ENCODE measurements around the gene LGR4.
"Not testable (repeated sequence)": the region's sequence is repeated elsewhere in the genome, so short reads cannot be mapped to it uniquely, and the experiment has no call there.

The LGR4 gene

DNA sequence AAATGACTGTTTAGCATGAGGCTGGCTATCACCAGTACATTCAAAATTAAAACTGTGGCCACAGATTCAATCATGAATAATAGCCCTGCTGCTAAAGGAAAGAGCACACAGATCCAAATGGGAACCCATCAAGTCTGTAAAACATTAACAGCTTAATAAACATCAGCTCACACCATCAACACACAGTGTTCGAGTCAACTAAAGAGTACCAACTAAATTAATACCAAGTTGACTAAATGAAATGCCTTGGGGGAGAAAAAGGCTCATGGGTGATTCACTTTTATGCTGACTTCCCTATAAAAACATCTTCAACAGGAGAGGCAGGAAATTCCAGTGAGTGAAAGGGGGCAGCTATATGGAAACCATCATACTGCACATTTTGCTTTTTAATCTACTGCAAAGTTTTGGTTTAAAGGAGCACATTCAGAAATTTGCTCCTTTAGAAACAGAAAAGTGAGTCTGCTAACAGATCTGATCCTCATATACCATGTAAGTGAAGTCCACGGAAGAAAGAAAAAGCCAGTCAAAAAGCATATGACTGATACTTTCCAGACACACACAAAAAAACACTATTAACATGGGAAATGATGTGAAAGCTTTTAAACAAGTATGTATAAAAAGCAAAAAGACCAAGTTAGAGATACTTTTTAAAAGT, 16.3 kb downstream of the LGR4 start:
- DNase-seq, result no peak

DNA sequence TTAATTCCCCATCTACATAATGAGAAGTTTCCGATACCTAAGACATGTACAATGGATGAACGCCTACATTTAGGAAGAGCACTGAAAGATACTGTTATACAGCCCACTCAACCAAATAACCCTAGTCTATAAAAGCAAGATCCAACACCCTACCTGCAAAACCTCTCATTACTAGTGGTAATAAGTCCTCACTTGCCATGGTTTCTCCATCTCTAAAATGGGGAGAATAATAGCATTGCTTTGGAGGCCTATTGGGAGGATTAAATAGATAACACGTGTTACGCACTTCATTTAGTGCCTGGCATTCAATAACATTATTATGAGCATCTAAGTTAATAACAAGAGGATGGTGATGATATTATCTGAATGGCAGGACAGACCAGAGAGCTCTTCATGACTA, 16.9 kb downstream of the LGR4 start:
- DNase-seq, result no peak

DNA sequence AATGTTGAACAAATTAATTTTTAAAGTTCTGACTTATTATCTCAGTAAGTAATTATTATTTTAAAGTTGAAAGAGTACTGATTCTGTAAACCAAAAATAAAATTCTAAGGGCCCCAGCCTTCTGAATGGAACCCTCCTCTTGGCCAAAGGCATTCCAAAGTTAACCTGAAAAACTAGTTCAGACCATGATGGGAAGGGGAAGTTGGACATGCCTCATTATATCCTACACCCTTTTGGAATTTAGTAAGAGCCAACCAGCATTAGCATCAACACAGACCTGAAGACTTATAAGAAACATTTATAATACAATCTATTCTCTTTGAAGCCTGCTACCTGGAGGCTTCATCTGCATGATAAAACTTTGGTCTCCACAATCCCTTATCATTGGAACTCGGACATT, 18.9 kb downstream of the LGR4 start:
- no peak for DNase-seq

DNA sequence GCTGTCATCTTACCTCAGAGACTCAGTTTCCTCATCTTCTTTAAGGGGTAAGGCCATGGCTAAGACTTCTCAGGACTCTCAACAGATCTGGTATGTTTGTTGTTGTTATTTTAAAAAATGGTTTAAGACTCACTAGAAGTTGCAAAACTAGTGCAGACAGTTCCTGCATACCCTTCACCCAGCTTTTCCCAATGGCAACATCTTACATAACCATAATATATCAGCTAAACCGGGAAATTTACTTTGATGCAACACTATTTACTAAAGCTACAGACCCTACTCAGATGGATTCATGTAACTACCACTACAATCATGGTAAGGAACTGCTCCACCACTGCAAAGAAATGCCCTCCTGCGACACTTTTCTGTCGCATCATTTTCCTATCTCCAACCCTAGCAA, 20.4 kb downstream of the LGR4 start:
- no peak for DNase-seq

DNA sequence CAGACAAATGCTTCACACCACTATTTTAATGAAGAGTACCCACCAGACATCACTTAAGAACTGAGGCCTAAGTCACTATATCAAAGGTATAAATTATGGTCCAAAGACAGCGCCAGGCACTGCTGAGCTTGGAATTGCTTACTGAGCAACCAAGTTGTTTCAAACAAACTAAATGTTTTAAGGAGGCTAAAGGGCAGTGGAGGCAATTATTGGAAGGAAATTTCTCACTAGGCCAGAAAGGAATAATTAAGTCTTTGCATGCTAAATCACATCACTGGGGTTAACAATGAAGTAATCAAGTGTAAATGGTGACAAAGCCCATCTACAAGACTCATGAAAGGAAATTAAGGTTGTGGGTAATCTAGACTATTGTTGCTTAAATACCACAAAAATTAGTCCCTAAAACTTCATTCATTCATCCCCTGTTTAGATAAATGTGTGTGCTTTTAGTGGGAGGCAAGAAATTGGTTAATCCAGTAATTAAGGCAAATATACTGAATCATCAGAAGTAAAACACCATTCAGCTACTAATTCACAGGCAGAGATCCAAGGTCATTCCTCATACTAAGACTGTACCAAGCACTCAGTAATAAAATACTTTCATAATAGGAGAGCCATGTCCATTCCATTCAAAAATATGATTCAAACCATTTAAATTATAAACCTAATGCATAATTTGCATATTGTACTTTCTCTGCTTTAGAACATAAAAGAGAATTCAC, 21.2 kb downstream of the LGR4 start:
- DNase-seq, result no peak

DNA sequence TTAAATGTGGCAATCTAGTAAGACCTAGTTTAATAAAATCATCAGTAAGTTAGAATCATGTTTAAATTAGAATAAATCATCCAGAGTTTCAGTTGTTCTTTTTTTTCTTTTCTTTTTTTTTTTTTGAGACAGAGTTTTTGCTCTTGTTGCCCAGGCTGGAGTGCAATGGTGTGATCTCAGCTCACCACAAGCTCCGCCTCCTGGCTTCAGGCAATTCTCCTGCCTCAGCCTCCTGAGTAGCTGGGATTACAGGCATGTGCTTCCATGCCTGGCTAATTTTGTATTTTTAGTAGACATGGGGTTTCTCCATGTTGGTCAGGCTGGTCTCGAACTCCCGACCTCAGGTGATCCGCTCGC, 24.4 kb downstream of the LGR4 start:
- not testable (repeated sequence) for DNase-seq

DNA sequence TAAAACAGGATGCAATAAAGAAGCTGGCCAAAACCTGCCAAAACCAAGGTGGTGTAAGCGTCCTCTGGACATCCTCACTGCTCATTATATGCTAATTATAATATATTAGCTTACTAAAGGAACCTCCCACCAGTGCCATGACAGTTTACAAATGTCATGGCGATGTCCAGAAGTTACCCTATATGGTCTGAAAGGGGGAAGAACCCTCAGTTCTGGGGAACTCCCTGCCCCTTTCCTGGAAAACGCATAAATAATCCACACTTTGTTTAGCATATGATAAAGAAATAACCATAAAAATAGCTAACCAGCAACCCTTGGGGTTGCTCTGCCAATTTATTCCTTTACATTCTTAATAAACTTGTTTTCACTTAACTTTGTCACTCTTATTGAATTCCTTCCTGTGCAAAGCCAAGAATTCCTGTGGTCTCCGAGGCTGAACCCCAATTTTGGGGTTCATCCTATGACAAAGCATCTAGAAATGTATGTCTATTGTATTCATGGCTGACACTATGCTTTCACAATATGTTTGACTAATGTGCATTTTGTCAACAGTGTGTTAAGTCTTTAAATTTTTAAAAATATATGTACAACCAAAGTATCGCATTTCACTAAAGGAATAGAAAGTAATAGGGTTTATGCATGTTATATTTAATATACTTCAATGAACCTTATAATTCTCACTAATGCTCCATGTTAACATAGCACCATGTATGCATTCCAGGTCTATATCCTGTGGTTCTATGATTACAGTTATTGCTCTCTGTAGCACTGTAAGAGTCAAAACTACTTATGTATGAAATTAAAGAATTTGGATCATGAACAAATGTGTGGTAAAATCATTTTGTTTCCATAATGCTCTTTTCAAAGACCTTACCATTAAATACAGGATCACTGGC, 25.1 kb downstream of the LGR4 start:
- no peak for DNase-seq

DNA sequence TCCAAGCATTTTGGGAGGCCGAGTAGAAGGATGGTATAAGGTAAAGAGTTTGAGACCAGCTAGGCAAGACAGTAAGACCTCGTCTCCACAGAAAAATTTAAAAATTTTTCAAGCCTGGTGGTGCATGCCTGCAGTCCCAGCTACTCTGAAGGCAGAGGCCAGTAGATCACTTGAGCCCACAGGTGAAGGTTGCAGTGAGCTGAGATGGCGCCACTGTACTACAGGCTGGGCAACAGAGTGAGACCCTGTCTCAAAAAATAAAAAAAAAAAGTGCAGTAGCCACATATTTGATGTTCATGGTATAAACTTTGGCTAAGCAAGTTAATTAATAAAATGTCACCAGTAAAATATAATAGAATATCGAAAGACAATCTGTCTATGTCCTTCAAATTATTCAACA, 27.0 kb downstream of the LGR4 start:
- no peak for DNase-seq

DNA sequence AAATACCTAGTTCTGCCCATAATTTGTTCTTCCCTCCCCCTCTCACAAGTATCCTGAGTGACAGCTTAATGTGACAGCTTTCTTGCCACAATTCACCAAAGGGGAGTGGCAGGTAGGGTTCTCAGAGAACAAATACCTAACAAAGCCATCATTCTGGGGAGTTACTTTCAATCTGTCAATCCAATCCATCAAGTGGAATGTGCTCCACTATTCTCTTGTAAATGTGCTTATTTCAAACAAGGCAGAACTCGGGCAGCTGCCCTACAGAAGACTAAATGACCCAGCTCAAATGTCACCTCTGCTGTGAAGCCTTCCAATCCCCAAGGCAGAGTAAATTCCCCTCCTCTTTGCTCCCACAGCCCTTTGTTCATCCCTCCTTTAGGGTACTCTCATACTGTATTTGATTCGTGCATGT, 27.8 kb downstream of the LGR4 start:
- DNase-seq, result peak; percentile 47

DNA sequence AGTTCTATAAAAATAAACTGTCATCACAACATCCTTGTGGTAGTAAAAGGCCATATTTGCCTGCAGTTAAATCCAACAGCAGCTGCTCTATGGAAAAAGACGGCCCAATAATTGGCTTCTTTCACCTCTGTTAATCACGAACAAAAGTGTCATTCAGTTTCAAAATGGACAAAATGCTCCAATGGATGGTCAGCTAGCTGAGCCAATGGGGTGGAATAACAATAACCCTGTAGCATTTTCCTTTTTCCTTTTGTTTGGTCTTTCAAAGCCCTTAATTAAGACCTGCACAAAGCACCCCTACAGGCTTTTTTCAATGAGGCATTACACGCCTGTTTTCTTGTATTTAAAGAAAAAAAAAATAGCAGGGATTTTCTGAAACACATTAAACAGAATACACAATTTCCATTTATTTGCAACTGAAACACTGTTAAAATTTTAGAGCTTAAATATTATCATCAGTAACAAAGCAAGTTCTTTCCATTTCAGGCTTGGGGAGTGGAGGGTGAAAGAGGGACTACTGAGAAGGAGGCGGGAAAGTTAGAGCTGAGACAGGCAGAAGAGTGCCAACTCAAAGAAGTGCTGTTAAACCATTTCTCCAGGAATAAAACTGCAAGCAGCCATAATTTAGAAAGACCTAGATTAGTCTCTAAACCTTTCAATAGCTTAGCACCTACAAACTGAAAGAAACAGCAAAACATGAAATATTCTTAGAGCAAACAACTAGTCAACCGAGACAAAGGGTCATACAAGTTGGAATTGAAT, 28.7 kb downstream of the LGR4 start:
- DNase-seq, result no peak

DNA sequence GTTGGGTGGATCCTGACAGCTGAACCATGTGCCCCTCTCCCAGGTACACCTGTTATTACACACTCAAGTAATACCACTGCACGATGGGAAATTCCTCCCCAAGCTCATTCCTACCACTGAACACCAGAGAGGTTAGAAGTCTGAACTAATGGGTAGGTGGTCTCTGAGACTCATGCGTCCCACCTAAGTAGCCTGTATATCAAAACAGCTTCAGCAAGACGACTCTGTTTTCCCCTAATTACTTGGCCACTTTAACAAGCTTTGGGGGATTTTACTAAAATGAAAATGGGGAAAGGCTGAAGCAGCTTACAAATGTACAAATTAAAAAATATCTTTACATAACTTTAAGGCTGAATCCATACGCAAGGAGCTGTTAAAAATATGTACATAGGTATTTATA, 29.4 kb downstream of the LGR4 start:
- DNase-seq, result no peak

DNA sequence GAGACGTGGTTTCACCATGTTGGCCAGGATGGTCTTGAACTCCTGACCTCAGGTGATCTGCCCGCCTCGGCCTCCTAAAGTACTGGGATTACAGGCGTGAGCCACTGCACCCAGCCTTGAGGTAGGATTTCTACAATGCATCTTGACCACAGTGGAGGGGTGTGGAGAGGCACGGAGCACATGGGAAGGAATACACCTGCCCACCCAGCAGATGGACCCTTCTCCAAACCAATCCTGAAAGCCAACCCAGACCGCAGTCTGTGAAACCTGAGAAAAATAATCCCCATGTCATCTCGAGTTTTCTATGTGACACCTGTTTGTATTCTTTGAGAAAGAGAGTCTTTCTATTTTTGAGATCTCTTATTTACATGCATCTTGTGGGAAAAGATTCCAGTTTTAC, 32.5 kb downstream of the LGR4 start:
- DNase-seq, result no peak

DNA sequence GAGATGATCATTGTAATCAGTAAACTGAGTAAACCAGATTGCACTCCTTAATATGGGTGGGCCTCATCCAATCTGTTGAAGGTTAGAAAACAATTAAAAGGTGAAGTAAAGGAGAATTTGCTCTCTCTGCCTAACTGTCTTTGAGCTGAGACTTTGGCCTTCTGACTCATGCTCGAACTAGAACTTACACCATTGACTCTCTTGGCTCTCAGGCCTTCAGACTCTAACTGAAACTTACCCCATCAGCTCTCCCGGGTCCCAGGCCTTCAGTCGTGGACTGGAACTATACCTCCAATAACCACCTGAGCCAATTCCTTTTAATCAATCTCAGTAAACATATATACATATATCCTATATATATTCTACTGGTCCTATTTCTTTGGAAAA, 34.0 kb downstream of the LGR4 start:
- DNase-seq, result no peak

DNA sequence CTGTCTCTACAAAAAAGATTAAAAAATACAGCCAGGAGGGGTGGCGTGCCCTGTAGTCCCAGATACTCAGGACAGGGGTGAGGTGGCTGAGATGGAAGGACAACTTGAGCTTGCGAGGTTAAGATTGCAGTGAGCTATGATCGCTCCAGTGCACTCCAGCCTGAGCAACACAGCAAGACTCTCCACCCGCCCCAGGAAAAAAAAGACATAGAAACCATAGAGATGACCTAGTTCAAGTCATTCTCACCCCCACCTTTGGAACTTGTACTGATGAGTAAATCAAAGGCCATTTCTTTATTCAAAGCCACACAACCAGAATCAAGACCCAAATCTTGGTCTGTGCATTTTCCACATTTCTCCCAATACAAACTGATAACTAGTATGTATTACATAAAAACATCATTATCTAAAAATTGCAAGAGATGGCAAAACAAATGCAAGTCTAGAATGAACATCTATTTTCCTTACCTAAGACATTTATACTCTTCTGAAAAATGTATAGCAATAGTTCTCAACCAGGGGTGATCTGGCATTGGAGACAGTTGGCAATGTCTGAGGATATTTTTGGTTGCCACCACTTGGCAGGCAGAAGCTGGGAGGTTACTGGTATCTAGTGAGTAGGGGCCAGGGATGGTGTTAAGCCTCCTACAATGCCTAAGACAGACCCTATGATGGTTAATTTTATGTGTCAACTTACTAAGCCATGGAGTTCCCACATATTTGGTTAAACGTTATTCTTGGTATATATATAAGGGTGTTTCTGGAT, 34.6 kb downstream of the LGR4 start:
- no peak for DNase-seq

DNA sequence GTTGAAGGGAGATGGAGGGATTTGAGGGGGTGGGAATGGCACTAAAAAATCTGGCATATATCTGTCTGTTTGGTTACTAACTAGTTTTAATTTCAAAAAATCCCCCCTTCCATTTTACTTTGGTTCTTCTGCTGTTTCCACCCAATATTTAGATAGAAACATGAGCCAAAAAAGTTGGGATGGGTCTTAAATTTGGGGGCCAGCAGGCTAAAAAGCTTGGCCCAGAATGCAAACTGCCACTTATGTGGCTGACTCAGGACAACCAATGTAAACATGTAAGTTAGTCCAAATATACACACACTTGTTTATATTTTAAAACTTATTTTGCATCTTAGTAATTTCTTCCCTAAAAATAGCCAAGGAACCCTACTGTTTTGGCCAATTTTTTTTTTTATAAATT, 35.7 kb downstream of the LGR4 start:
- DNase-seq, result no peak

DNA sequence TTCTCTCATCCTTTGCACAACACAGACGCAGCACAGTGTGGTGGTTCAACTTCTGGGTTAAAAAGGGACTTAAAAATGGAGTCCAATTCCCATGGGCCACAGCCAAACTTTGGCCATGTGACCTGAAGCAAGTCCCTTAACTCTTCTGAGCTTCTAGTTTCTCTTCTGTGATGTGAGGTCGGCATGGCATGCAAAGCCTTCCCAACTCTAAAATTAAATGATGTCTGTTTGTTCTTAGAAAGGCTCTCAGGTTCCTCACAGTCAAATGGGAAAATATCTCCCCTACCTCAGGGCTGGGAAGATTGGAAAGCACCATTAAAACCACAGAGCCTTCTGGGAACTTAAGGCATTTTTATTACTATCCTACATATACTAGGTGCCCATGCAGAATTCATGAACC, 38.8 kb downstream of the LGR4 start:
- DNase-seq, result no peak

DNA sequence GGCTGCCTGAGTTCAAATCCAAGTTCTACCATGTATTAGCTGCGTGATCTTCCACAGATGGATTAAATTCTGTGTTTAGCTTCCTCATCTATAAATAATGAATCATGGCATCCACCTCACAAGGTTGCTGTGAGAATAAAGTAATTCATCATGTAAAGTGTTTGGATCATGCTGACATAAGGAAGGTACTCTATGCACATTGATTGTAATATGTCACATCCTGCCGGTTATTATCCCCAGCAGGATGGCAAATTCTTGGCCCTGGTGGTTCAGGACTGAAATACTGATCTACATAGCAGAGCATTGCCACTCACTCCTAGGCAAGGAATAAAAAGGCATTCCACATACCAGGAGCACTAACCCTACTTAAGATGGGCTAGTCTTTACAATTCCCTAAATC, 40.8 kb downstream of the LGR4 start:
- no peak for DNase-seq

DNA sequence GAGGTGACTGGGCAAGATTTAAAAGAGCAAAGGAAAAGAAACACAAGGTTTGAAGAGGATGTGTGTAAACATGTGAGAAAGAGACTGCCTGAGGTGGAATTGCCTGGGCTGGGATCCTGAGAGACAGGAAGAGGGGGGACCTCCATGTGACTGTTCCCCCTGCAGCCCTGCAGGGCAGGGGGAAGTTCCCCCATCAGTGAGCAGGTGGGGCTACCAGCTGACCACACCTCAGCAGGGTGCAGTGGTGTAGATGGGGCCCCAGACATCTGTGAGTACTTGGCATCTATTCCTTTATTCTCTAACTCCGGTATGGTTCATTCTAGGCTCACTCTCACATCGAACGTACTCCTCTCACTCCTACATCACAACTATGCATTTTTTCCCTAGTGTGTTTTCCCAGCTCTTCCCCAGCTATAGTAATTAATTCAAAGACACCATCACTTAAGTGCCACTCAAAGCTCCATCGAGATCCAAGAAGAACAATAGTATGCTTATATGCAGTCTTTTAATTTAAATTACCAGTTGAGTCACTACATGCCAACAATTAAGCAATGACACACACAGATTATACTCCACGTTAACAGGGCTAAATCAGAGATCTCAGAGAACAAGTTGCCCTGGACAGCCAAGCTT, 42.7 kb downstream of the LGR4 start:
- no peak for DNase-seq

DNA sequence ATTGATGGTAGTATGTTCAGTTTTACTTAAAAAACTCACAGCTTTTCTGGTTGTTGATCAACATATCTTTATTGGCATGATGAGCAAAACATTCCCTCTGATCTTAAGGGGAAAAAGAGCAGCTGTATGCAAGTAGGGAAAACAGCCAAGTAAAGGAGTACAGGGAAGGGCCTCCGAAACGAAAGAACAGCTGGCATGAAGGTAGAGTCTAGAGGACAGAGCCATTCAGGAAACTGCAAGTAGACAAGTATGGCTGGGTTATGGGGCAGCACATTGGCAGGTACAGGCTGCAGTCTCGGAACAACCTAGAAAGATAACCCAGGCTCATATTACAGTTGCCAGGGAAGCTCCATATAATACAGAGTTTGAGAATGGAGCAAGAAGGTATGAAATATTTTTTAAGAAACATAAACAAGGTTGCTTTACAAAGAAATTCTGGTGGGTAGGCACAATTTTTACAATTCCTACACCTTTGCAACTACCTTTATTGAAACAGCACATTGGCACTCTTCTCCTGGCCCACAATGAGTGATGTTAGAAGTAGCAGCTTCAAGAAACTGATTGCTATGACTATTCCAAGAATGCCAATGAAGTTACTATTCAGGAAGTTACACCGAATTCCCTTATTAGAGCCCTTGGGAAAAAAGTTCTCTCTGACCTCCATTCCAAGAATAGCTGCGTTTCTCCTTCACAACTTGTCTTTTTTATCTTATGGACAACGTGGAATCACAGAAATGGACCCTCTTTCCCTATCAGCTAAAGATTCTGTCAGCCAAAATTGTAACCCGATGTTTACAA, 45.2 kb downstream of the LGR4 start:
- DNase-seq, result no peak

DNA sequence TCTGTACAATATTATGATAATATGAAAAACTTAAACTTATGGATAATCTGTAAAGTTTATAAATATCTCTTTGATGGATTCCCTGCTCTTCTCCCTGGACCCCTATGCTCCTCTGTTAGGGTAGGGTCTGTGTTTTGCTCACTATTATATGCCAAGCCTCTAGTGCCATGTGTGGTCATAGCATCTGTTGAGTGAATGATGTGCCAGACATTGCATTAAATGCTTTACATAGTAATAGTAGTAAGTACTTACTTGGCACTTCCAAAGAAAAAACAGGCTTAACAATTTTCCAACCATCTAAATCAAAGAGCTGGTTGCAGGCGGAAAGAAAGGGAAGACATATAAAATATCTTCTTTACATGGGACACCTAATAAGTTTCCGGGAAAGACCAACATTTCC, 46.8 kb downstream of the LGR4 start:
- DNase-seq, result no peak

DNA sequence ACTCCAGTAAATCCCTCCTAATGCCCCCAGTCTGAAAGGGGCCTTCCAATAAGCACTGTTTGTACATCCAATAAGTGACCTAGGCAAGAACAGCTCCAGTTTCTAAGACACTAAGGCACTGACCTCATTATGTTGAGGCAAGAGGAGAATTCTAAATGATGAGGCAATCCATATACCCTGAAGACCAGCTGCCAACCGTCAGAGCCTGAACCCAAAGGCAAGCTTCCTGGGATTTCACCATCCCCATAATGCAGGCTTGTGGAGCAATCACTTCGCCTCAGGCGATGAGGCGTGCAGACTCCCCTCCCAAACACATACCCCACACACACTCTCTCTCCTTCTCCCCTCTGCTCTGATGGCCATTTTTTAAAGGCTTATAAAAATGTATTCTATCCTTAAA, 49.5 kb downstream of the LGR4 start:
- no peak for DNase-seq
